Gastrocnemius medialis (tissue), 4 donors: ENCODE results near the gene DVL1.

Source experiments
- POLR2A ChIP-seq, 2 donors: fragments of 450-650 bp; IDR thresholded peaks; one replicate each; pipeline ENCODE4 v1.6.1; 2017; ENCODE audit warnings: antibody characterized with exemption in 2 of 2, mild to moderate bottlenecking in 2 of 2, moderate library complexity in 2 of 2
- TF ChIP-seq, protein P1 (sequence below), 5 experiments: fragments of 450-650 bp in 3 of 5; fragments of 200-600 bp in 2 of 5; sonication (generic) in 2 of 5; IDR thresholded peaks in 4 of 5; conservative IDR thresholded peaks in 1 of 5; 1 replicate in 4 of 5; 2 replicates in 1 of 5; pipeline ENCODE4 v1.5.1; 2016 to 2019; ENCODE audit warnings: antibody characterized with exemption in 5 of 5, mild to moderate bottlenecking in 3 of 5, moderate library complexity in 3 of 5

DNA sequence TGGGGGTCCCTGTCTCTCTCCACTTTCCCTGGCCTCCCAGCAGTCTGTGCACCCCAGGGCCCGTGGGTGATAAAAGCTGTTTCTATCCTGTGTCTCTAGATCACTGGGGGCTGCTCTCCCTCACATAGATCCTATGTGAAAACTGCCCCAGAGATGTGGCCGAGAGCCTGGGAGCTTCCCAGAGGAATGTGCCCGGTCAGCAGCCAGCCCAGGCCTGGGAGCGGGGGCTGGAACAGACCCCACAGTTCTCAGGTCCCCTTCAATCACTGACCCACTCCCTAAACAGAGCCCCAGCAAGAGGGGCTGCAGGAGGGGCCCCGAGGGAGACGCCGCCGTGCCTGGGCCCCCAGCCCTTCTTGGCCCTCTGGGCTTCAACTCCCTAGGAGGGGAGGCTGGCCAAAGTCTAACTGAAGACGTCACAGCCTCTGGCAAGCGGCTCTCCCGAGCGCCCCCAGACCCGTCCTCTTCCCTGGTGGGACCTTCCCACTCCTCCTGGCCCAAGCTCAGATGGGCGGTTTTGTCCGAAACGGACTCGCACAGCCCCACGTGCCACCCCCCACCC is 8.7 kb upstream of the DVL1 start:
- TF ChIP-seq, protein P1, sequence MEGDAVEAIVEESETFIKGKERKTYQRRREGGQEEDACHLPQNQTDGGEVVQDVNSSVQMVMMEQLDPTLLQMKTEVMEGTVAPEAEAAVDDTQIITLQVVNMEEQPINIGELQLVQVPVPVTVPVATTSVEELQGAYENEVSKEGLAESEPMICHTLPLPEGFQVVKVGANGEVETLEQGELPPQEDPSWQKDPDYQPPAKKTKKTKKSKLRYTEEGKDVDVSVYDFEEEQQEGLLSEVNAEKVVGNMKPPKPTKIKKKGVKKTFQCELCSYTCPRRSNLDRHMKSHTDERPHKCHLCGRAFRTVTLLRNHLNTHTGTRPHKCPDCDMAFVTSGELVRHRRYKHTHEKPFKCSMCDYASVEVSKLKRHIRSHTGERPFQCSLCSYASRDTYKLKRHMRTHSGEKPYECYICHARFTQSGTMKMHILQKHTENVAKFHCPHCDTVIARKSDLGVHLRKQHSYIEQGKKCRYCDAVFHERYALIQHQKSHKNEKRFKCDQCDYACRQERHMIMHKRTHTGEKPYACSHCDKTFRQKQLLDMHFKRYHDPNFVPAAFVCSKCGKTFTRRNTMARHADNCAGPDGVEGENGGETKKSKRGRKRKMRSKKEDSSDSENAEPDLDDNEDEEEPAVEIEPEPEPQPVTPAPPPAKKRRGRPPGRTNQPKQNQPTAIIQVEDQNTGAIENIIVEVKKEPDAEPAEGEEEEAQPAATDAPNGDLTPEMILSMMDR (IDR thresholded peaks at IDR 0.05 in 4 of 5, conservative IDR thresholded peaks at IDR 0.05 in 1 of 5), result no peak
- TF ChIP-seq POLR2A (IDR thresholded peaks at IDR 0.05), result no peak
